ENCODE data around the gene LIX1L.
A peak's percentile ranks its signal among the peaks of the same experiment; 100 is the strongest.

LIX1L gene

GRCh38 chr1:145992958-145993617 is 35.3 kb upstream of the LIX1L start:
- in situ Hi-C loops (cut with HindIII; ENCODE audit: low pct_unique_long_range_greater_than_20kb, low sequenced_read_pairs): no loop called here
- no peak for TF ChIP-seq JUND (IDR thresholded peaks at IDR 0.05; ENCODE audit: low read depth)
- DNase-seq (ENCODE audit: low read depth in 1 of 2, low spot score in 1 of 2): no peak

- DNase-seq (ENCODE audit: low read depth in 1 of 2, low spot score in 1 of 2): no peak
- no peak for TF ChIP-seq JUND (IDR thresholded peaks at IDR 0.05; ENCODE audit: low read depth)
- in situ Hi-C loops (cut with HindIII; ENCODE audit: low pct_unique_long_range_greater_than_20kb, low sequenced_read_pairs): no loop called here
Measured at GRCh38 chr1:145992502-145992936, 34.7 kb upstream of the LIX1L start.

GRCh38 chr1:145991735-145992412 is 34.1 kb upstream of the LIX1L start:
- in situ Hi-C loops (cut with HindIII; ENCODE audit: low pct_unique_long_range_greater_than_20kb, low sequenced_read_pairs): no loop called here
- DNase-seq (ENCODE audit: low read depth in 1 of 2, low spot score in 1 of 2): no peak
- no peak for TF ChIP-seq JUND (IDR thresholded peaks at IDR 0.05; ENCODE audit: low read depth)

- in situ Hi-C loops (cut with HindIII; ENCODE audit: low pct_unique_long_range_greater_than_20kb, low sequenced_read_pairs): no loop called here
- DNase-seq (ENCODE audit: low read depth in 1 of 2, low spot score in 1 of 2): no peak
- TF ChIP-seq JUND (IDR thresholded peaks at IDR 0.05; ENCODE audit: low read depth): no peak
Measured at GRCh38 chr1:145990249-145990855, 32.5 kb upstream of the LIX1L start.

GRCh38 chr1:145988773-145989172 is 31.0 kb upstream of the LIX1L start:
- DNase-seq (ENCODE audit: low read depth in 1 of 2, low spot score in 1 of 2): no peak
- in situ Hi-C loops (cut with HindIII; ENCODE audit: low pct_unique_long_range_greater_than_20kb, low sequenced_read_pairs): no loop called here
- no peak for TF ChIP-seq JUND (IDR thresholded peaks at IDR 0.05; ENCODE audit: low read depth)

GRCh38 chr1:145987926-145988325 is 30.1 kb upstream of the LIX1L start:
- TF ChIP-seq JUND (IDR thresholded peaks at IDR 0.05; ENCODE audit: low read depth): no peak
- no peak for DNase-seq (ENCODE audit: low read depth in 1 of 2, low spot score in 1 of 2)
- in situ Hi-C loops (cut with HindIII; ENCODE audit: low pct_unique_long_range_greater_than_20kb, low sequenced_read_pairs): no loop called here

GRCh38 chr1:145986551-145986950 is 28.7 kb upstream of the LIX1L start:
- no peak for DNase-seq (ENCODE audit: low read depth in 1 of 2, low spot score in 1 of 2)
- in situ Hi-C loops (cut with HindIII; ENCODE audit: low pct_unique_long_range_greater_than_20kb, low sequenced_read_pairs): no loop called here
- TF ChIP-seq JUND (IDR thresholded peaks at IDR 0.05; ENCODE audit: low read depth): no peak

GRCh38 chr1:145985502-145986439 is 28.0 kb upstream of the LIX1L start:
- in situ Hi-C loops (cut with HindIII; ENCODE audit: low pct_unique_long_range_greater_than_20kb, low sequenced_read_pairs): no loop called here
- TF ChIP-seq JUND (IDR thresholded peaks at IDR 0.05; ENCODE audit: low read depth): no peak
- DNase-seq (ENCODE audit: low read depth in 1 of 2, low spot score in 1 of 2): peak in 1 of 2 experiments; percentile 64

- DNase-seq (ENCODE audit: low read depth in 1 of 2, low spot score in 1 of 2): no peak
- no peak for TF ChIP-seq JUND (IDR thresholded peaks at IDR 0.05; ENCODE audit: low read depth)
- in situ Hi-C loops (cut with HindIII; ENCODE audit: low pct_unique_long_range_greater_than_20kb, low sequenced_read_pairs): no loop called here
Measured at GRCh38 chr1:145985129-145985501, 27.3 kb upstream of the LIX1L start.

GRCh38 chr1:145983960-145984830 is 26.4 kb upstream of the LIX1L start:
- no peak for DNase-seq (ENCODE audit: low read depth in 1 of 2, low spot score in 1 of 2)
- no peak for TF ChIP-seq JUND (IDR thresholded peaks at IDR 0.05; ENCODE audit: low read depth)
- in situ Hi-C loops (cut with HindIII; ENCODE audit: low pct_unique_long_range_greater_than_20kb, low sequenced_read_pairs): no loop called here

GRCh38 chr1:145983206-145983675 is 25.4 kb upstream of the LIX1L start:
- DNase-seq (ENCODE audit: low read depth in 1 of 2, low spot score in 1 of 2): no peak
- no peak for TF ChIP-seq JUND (IDR thresholded peaks at IDR 0.05; ENCODE audit: low read depth)
- in situ Hi-C loops (cut with HindIII; ENCODE audit: low pct_unique_long_range_greater_than_20kb, low sequenced_read_pairs): no loop called here
